Parathyroid adenoma (tissue), 2 donors: ENCODE data around the gene CD33.

Experiments used
- H2AFZ ChIP-seq: fragments of 300-600 bp; sonication (generic); one replicate; pipeline ENCODE4 v1.7.0; 2017; ENCODE audit warnings: antibody characterized with exemption, mild to moderate bottlenecking
- H3K27ac ChIP-seq: fragments of 300-600 bp; sonication (generic); one replicate; pipeline ENCODE4 v1.7.0; 2017
- H3K27me3 ChIP-seq: fragments of 300-600 bp; sonication (generic); one replicate; pipeline ENCODE4 v1.7.0; 2017; ENCODE audit warnings: low read length; ENCODE audit not compliant: control insufficient read depth, insufficient read depth
- H3K36me3 ChIP-seq: fragments of 300-600 bp; sonication (generic); one replicate; pipeline ENCODE4 v1.7.0; 2017; ENCODE audit warnings: low read length; ENCODE audit not compliant: control insufficient read depth, insufficient read depth
- H3K4me1 ChIP-seq: fragments of 300-600 bp; sonication (generic); one replicate; pipeline ENCODE4 v1.7.0; 2017; ENCODE audit warnings: control low read depth
- H3K4me2 ChIP-seq: fragments of 300-600 bp; sonication (generic); one replicate; pipeline ENCODE4 v1.7.0; 2017; ENCODE audit warnings: low read length
- H3K4me3 ChIP-seq: fragments of 300-600 bp; sonication (generic); one replicate; pipeline ENCODE4 v1.7.0; 2017; ENCODE audit warnings: low read depth, low read length
- H3K79me2 ChIP-seq: fragments of 300-600 bp; sonication (generic); one replicate; pipeline ENCODE4 v1.7.0; 2017; ENCODE audit warnings: control low read depth
- H3K9ac ChIP-seq: fragments of 300-600 bp; sonication (generic); one replicate; pipeline ENCODE4 v1.7.0; 2017; ENCODE audit warnings: mild to moderate bottlenecking
- H3K9me3 ChIP-seq: fragments of 300-600 bp; sonication (generic); one replicate; pipeline ENCODE4 v1.7.0; 2017; ENCODE audit warnings: low read length; ENCODE audit not compliant: control insufficient read depth
- CTCF ChIP-seq: fragments of 300-600 bp; sonication (generic); IDR thresholded peaks from one replicate; pipeline ENCODE4 v1.7.0; 2017; ENCODE audit warnings: antibody characterized with exemption, mild to moderate bottlenecking
- donor health status: primary hyperparathyroidism.

The CD33 gene

DNA sequence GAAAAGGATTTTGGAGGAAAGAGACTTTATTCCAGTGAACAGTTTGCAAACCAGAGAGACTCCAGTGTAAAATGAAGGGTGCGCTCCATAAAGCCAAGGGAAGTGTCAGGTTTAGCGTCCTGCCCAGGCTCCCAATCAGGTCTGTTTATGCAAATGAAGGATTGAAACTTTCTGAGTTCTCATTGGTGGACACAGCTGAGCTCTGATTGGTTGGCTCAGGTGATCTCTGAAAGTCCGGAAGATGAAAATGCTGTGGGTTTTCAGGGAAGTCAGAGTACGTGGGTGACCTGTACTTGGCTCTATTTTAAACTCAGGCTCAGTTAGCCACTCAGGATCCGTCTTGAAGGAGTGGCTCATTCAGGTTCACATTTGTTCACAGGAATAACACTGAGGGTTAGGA lies 28.7 kb upstream of the CD33 start:
- Histone ChIP-seq H3K9me3 (no peaks in the 10 kb centered on the region), H3K4me1 (no peaks in the 10 kb centered on the region), H3K27ac (no peak overlapping the region), H3K4me3 (no peak overlapping the region), H2AFZ (no peak overlapping the region), H3K79me2 (no peaks in the 10 kb centered on the region), H3K27me3 (no peaks in the 10 kb centered on the region), H3K36me3 (no peaks in the 10 kb centered on the region), H3K4me2 (no peak overlapping the region), H3K9ac (no peak overlapping the region)
- no peak for TF ChIP-seq CTCF

- H3K27ac ChIP-seq: no peak overlapping the region
- H3K27me3 ChIP-seq: no peaks in the 10 kb centered on the region
- no peaks in the 10 kb centered on the region for H3K79me2 ChIP-seq
- no peaks in the 10 kb centered on the region for H3K36me3 ChIP-seq
- H3K4me3 ChIP-seq: no peak overlapping the region
- no peak for TF ChIP-seq CTCF
- no peak overlapping the region for H3K9ac ChIP-seq
- no peak overlapping the region for H2AFZ ChIP-seq
- no peaks in the 10 kb centered on the region for H3K9me3 ChIP-seq
- no peak overlapping the region for H3K4me2 ChIP-seq
- H3K4me1 ChIP-seq: no peaks in the 10 kb centered on the region
Observed at GRCh38 chr19:51198641-51199040, 26.2 kb upstream of the CD33 start.

GRCh38 chr19:51200071-51200666 lies 24.7 kb upstream of the CD33 start:
- H3K27ac ChIP-seq: no peak overlapping the region
- no peak for TF ChIP-seq CTCF

DNA sequence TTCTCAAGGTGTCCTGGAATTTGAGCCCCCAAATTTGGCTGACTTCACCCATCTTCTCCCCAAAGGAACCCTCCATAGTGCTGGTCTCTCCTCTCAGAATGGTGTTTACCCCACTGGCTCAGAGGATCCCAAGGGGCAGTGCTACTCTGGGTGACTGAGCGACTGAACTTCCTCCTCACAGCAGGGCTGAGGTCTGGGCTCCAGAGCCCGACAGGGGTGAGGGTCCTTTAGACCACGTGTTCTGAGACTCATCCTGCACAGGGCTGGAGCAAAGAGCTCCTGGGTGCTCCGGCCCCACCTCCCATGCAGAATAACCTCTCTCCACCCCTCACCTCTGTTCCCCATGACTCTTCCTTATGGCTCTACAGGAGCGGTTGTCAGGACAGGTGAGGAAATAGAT lies 23.2 kb upstream of the CD33 start:
- Histone ChIP-seq H3K4me1 (no peaks in the 10 kb centered on the region), H3K4me2 (no peak overlapping the region), H3K79me2 (no peaks in the 10 kb centered on the region), H3K36me3 (no peaks in the 10 kb centered on the region), H3K9ac (no peak overlapping the region), H3K9me3 (no peaks in the 10 kb centered on the region), H3K27ac (no peak overlapping the region), H3K27me3 (no peaks in the 10 kb centered on the region), H3K4me3 (no peak overlapping the region), H2AFZ (no peak overlapping the region)
- TF ChIP-seq CTCF: no peak

More at GRCh38 chr19:51200071-51200666, 24.7 kb upstream of the CD33 start:
- no peaks in the 10 kb centered on the region for H3K9me3 ChIP-seq
- H2AFZ ChIP-seq: no peak overlapping the region
- no peaks in the 10 kb centered on the region for H3K4me1 ChIP-seq
- no peaks in the 10 kb centered on the region for H3K79me2 ChIP-seq
- no peak overlapping the region for H3K9ac ChIP-seq
- no peaks in the 10 kb centered on the region for H3K36me3 ChIP-seq
- no peaks in the 10 kb centered on the region for H3K27me3 ChIP-seq
- no peak overlapping the region for H3K4me2 ChIP-seq
- H3K4me3 ChIP-seq: no peak overlapping the region

- Histone ChIP-seq H2AFZ (no peak overlapping the region), H3K9me3 (no peaks in the 10 kb centered on the region), H3K79me2 (no peaks in the 10 kb centered on the region), H3K36me3 (no peaks in the 10 kb centered on the region), H3K4me2 (no peak overlapping the region), H3K4me3 (no peak overlapping the region), H3K27me3 (no peaks in the 10 kb centered on the region), H3K4me1 (no peaks in the 10 kb centered on the region), H3K27ac (no peak overlapping the region), H3K9ac (no peak overlapping the region)
- TF ChIP-seq CTCF: no peak
Observed at GRCh38 chr19:51203916-51204315, 21.0 kb upstream of the CD33 start.
